ENCODE data around the gene ZNF598.

The ZNF598 gene

GRCh38 chr16:1974157-1975070 lies 35.2 kb downstream of the ZNF598 start:
- Histone ChIP-seq H3K27me3 (ENCODE audit: control insufficient read depth in 1 of 2, insufficient read depth in 2 of 2, low read length in 2 of 2) (peaks cover 4 to 29% of the 10 kb centered on the region in 2 donors), H3K27ac (ENCODE audit: low read depth, low read length) (no peak overlapping the region), H3K4me1 (ENCODE audit: insufficient read depth, low read length) (peaks cover 20% of the 10 kb centered on the region), H3K9ac (ENCODE audit: low read length) (no peak overlapping the region), H3K4me3 (ENCODE audit: low read depth in 1 of 2, low read length in 2 of 2) (no peak overlapping the region), H3K9me3 (ENCODE audit: low read length) (no peaks in the 10 kb centered on the region), H3K36me3 (ENCODE audit: insufficient read depth, low read length) (peaks cover 34% of the 10 kb centered on the region)

- Histone ChIP-seq H3K4me1 (ENCODE audit: insufficient read depth, low read length) (peaks cover 20% of the 10 kb centered on the region), H3K36me3 (ENCODE audit: insufficient read depth, low read length) (peaks cover 34% of the 10 kb centered on the region), H3K27me3 (ENCODE audit: control insufficient read depth in 1 of 2, insufficient read depth in 2 of 2, low read length in 2 of 2) (peaks cover 4 to 21% of the 10 kb centered on the region in 2 donors), H3K9me3 (ENCODE audit: low read length) (no peaks in the 10 kb centered on the region), H3K4me3 (ENCODE audit: low read depth in 1 of 2, low read length in 2 of 2) (no peak overlapping the region), H3K9ac (ENCODE audit: low read length) (no peak overlapping the region), H3K27ac (ENCODE audit: low read depth, low read length) (no peak overlapping the region)
These were observed 36.0 kb downstream of the ZNF598 start for GRCh38 chr16:1973461-1974156.

- H3K27ac ChIP-seq (ENCODE audit: low read depth, low read length), result peak overlapping the region; percentile 98
- H3K9ac ChIP-seq (ENCODE audit: low read length), result peak overlapping the region; percentile 80
- H3K9me3 ChIP-seq (ENCODE audit: low read length), result no peaks in the 10 kb centered on the region
These were observed 37.1 kb downstream of the ZNF598 start for GRCh38 chr16:1972490-1972877.

GRCh38 chr16:1971796-1972489 lies 37.7 kb downstream of the ZNF598 start, which contains the start of gene TBL3:
TSS of gene TBL3 (plus strand) at chr16:1972053. CDS start at chr16:1972165, 112 bp downstream.
- H3K4me3 ChIP-seq (ENCODE audit: low read depth in 1 of 2, low read length in 2 of 2), result peak within 1 kb of the TSS; percentile 89 to 97
- H3K27me3 ChIP-seq (ENCODE audit: control insufficient read depth in 1 of 2, insufficient read depth in 2 of 2, low read length in 2 of 2), result peaks cover 4 to 6% of the 10 kb centered on the region in 2 donors

More at GRCh38 chr16:1972490-1972877, 37.1 kb downstream of the ZNF598 start:
- Histone ChIP-seq H3K36me3 (ENCODE audit: insufficient read depth, low read length) (peaks cover 30% of the 10 kb centered on the region), H3K4me1 (ENCODE audit: insufficient read depth, low read length) (peaks cover 20% of the 10 kb centered on the region), H3K27me3 (ENCODE audit: control insufficient read depth in 1 of 2, insufficient read depth in 2 of 2, low read length in 2 of 2) (peaks cover 4 to 11% of the 10 kb centered on the region in 2 donors), H3K4me3 (ENCODE audit: low read depth in 1 of 2, low read length in 2 of 2) (peak overlapping the region; percentile 89 to 97)

GRCh38 chr16:1968146-1968953 lies 41.3 kb downstream of the ZNF598 start:
- Histone ChIP-seq H3K36me3 (ENCODE audit: insufficient read depth, low read length) (peaks cover 10% of the 10 kb centered on the region), H3K27me3 (ENCODE audit: control insufficient read depth in 1 of 2, insufficient read depth in 2 of 2, low read length in 2 of 2) (no peaks in the 10 kb centered on the region), H3K4me1 (ENCODE audit: insufficient read depth, low read length) (peaks cover 31% of the 10 kb centered on the region), H3K9me3 (ENCODE audit: low read length) (no peaks in the 10 kb centered on the region), H3K9ac (ENCODE audit: low read length) (no peak overlapping the region), H3K27ac (ENCODE audit: low read depth, low read length) (no peak overlapping the region), H3K4me3 (ENCODE audit: low read depth in 1 of 2, low read length in 2 of 2) (no peak overlapping the region)

More at GRCh38 chr16:1971796-1972489, 37.7 kb downstream of the ZNF598 start, which contains the start of gene TBL3:
- no peaks in the 10 kb centered on the region for H3K9me3 ChIP-seq (ENCODE audit: low read length)
- H3K36me3 ChIP-seq (ENCODE audit: insufficient read depth, low read length), result peaks cover 27% of the 10 kb centered on the region
- H3K4me1 ChIP-seq (ENCODE audit: insufficient read depth, low read length), result peaks cover 20% of the 10 kb centered on the region
- H3K27ac ChIP-seq (ENCODE audit: low read depth, low read length), result peak within 1 kb of the TSS; percentile 98
- peak within 1 kb of the TSS; percentile 80 for H3K9ac ChIP-seq (ENCODE audit: low read length)

GRCh38 chr16:1966460-1966859 lies 43.2 kb downstream of the ZNF598 start, which contains the start of gene RNF151:
TSS of gene RNF151 (plus strand) at chr16:1966856. CDS start at chr16:1966882, 26 bp downstream.
- Histone ChIP-seq H3K27ac (ENCODE audit: low read depth, low read length) (peak within 1 kb of the TSS; percentile 98), H3K27me3 (ENCODE audit: control insufficient read depth in 1 of 2, insufficient read depth in 2 of 2, low read length in 2 of 2) (no peaks in the 10 kb centered on the region), H3K4me3 (ENCODE audit: low read depth in 1 of 2, low read length in 2 of 2) (peak within 1 kb of the TSS; percentile 76 to 81), H3K9ac (ENCODE audit: low read length) (peak within 1 kb of the TSS; percentile 96), H3K36me3 (ENCODE audit: insufficient read depth, low read length) (peaks cover 28% of the 10 kb centered on the region), H3K9me3 (ENCODE audit: low read length) (no peaks in the 10 kb centered on the region), H3K4me1 (ENCODE audit: insufficient read depth, low read length) (peaks cover 22% of the 10 kb centered on the region)

GRCh38 chr16:1965396-1966001 lies 44.1 kb downstream of the ZNF598 start:
- H3K27ac ChIP-seq (ENCODE audit: low read depth, low read length), result peak overlapping the region; percentile 98
- H3K4me3 ChIP-seq (ENCODE audit: low read depth in 1 of 2, low read length in 2 of 2), result peak overlapping the region; percentile 76 to 81
- H3K9ac ChIP-seq (ENCODE audit: low read length), result peak overlapping the region; percentile 96
- no peaks in the 10 kb centered on the region for H3K27me3 ChIP-seq (ENCODE audit: control insufficient read depth in 1 of 2, insufficient read depth in 2 of 2, low read length in 2 of 2)
- peaks cover 23% of the 10 kb centered on the region for H3K4me1 ChIP-seq (ENCODE audit: insufficient read depth, low read length)
- no peaks in the 10 kb centered on the region for H3K9me3 ChIP-seq (ENCODE audit: low read length)
- peaks cover 36% of the 10 kb centered on the region for H3K36me3 ChIP-seq (ENCODE audit: insufficient read depth, low read length)

- H3K9ac ChIP-seq (ENCODE audit: low read length), result peak within 1 kb of the TSS; percentile 96
- H3K4me1 ChIP-seq (ENCODE audit: insufficient read depth, low read length), result peaks cover 25% of the 10 kb centered on the region
- H3K4me3 ChIP-seq (ENCODE audit: low read depth in 1 of 2, low read length in 2 of 2), result peak within 1 kb of the TSS; percentile 76 to 81
- peaks cover 36% of the 10 kb centered on the region for H3K36me3 ChIP-seq (ENCODE audit: insufficient read depth, low read length)
- no peaks in the 10 kb centered on the region for H3K27me3 ChIP-seq (ENCODE audit: control insufficient read depth in 1 of 2, insufficient read depth in 2 of 2, low read length in 2 of 2)
- no peaks in the 10 kb centered on the region for H3K9me3 ChIP-seq (ENCODE audit: low read length)
- H3K27ac ChIP-seq (ENCODE audit: low read depth, low read length), result peak within 1 kb of the TSS; percentile 98
These were observed 44.9 kb downstream of the ZNF598 start, which contains the start of gene RPS2 for GRCh38 chr16:1964506-1965395. TSS of gene RPS2 (minus strand) at chr16:1964826. CDS start at chr16:1964625, 201 bp downstream.

GRCh38 chr16:1963806-1964505 lies 45.7 kb downstream of the ZNF598 start:
- H3K36me3 ChIP-seq (ENCODE audit: insufficient read depth, low read length), result peaks cover 36% of the 10 kb centered on the region
- no peaks in the 10 kb centered on the region for H3K9me3 ChIP-seq (ENCODE audit: low read length)
- H3K27me3 ChIP-seq (ENCODE audit: control insufficient read depth in 1 of 2, insufficient read depth in 2 of 2, low read length in 2 of 2), result no peaks in the 10 kb centered on the region
- H3K27ac ChIP-seq (ENCODE audit: low read depth, low read length), result peak overlapping the region; percentile 55
- peaks cover 27% of the 10 kb centered on the region for H3K4me1 ChIP-seq (ENCODE audit: insufficient read depth, low read length)
- peak overlapping the region; percentile 47 to 76 for H3K4me3 ChIP-seq (ENCODE audit: low read depth in 1 of 2, low read length in 2 of 2)
- peak overlapping the region; percentile 43 for H3K9ac ChIP-seq (ENCODE audit: low read length)
